Endothelial cell of umbilical vein (primary cell): Measurements from ENCODE around the gene TNFSF9.

Experiments used
- EZH2 ChIP-seq: IDR thresholded peaks from 2 replicates; pipeline ENCODE4 v1.6.1; 2012; ENCODE audit warnings: borderline replicate concordance, low read depth, mild to moderate bottlenecking, moderate library complexity, low read length, inconsistent platforms; ENCODE audit not compliant: severe bottlenecking
- FOS ChIP-seq: IDR thresholded peaks from 2 replicates; pipeline ENCODE4 v1.6.1; 2011; ENCODE audit warnings: mild to moderate bottlenecking, low read length, moderate library complexity, borderline replicate concordance; ENCODE audit not compliant: insufficient read depth
- MAX ChIP-seq: IDR thresholded peaks from 2 replicates; pipeline ENCODE4 v1.6.1; 2011; ENCODE audit not compliant: insufficient read depth, insufficient read length
- MYC ChIP-seq: IDR thresholded peaks from one replicate; pipeline ENCODE4 v1.6.1; 2011; ENCODE audit warnings: mild to moderate bottlenecking, low read depth, low read length
- POLR2A ChIP-seq: IDR thresholded peaks from 2 replicates; pipeline ENCODE4 v1.6.1; 2012; ENCODE audit warnings: low read depth, mild to moderate bottlenecking, control low read depth, low read length
- POLR2AphosphoS5 ChIP-seq: IDR thresholded peaks from 2 replicates; pipeline ENCODE4 v1.6.1; 2012; ENCODE audit warnings: low read depth, mild to moderate bottlenecking, control low read depth, low read length, moderate library complexity; ENCODE audit not compliant: insufficient read depth
- TF ChIP-seq, protein P1 (sequence below), 2 donors: IDR thresholded peaks; 1 replicate in 1 of 2; 2 replicates in 1 of 2; pipeline ENCODE4 v1.5.1; 2011; ENCODE audit warnings: low read length in 2 of 2, mild to moderate bottlenecking in 2 of 2, moderate library complexity in 2 of 2, control low read depth in 1 of 2, inconsistent platforms in 1 of 2, low read depth in 1 of 2; ENCODE audit not compliant: insufficient read depth in 1 of 2; ENCODE audit errors: extremely low read depth in 1 of 2

DNA sequence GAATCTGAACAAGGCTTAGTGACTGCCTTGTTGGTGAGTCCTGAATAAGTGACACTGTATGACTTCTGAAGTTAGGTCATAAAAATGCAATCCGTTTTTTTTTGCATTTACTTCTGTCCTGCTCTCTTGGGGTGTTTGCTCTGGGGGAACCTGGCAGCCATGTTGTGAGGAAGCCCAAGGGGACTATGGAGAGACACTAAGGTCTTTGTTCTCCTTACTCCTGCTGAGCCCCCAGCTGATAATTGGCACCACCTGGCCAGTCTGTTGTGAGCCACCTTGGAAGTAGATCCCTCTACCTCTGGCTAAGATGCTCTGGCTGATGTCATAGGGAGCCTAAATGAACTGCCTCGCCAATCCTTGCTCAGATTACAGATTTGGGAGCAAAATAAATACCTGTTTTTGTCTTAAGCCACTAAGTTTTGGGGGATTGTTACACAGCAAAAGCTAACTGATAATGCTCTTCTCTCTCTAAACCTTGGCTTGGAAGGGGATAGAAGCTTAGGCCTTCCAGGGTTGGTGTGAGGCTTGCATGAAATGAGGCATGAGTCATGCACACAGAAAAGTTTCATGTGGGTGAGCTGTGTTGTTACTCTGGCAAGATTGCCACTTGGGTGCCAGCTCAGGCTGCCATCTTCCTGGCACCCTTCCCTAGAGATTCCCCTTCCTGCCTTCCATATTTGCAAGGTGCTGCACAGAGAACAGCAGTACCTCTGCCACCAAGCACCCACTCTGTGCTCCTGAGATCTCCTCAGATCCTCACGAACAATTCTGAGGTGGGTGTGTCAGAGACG, 38.8 kb upstream of the TNFSF9 start:
- TF ChIP-seq, protein P1, sequence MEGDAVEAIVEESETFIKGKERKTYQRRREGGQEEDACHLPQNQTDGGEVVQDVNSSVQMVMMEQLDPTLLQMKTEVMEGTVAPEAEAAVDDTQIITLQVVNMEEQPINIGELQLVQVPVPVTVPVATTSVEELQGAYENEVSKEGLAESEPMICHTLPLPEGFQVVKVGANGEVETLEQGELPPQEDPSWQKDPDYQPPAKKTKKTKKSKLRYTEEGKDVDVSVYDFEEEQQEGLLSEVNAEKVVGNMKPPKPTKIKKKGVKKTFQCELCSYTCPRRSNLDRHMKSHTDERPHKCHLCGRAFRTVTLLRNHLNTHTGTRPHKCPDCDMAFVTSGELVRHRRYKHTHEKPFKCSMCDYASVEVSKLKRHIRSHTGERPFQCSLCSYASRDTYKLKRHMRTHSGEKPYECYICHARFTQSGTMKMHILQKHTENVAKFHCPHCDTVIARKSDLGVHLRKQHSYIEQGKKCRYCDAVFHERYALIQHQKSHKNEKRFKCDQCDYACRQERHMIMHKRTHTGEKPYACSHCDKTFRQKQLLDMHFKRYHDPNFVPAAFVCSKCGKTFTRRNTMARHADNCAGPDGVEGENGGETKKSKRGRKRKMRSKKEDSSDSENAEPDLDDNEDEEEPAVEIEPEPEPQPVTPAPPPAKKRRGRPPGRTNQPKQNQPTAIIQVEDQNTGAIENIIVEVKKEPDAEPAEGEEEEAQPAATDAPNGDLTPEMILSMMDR (IDR thresholded peaks at IDR 0.05; ENCODE audit: extremely low read depth in 1 of 2, insufficient read depth in 1 of 2, low read depth in 1 of 2, low read length in 2 of 2) = no peak
- TF ChIP-seq EZH2 (no peak), POLR2AphosphoS5 (no peak), POLR2A (no peak), MYC (no peak), FOS (no peak), MAX (no peak)
